Measurements from ENCODE around the gene CLCA2.

The CLCA2 gene

GRCh38 chr1:86453664-86454063 is 29.7 kb downstream of the CLCA2 start:
- no peak for DNase-seq (ENCODE audit: low read depth)
- TF ChIP-seq CTCF (IDR thresholded peaks at IDR 0.05; ENCODE audit: low read length, missing control alignments), result no peak
- no peak overlapping the region for H3K4me3 ChIP-seq (replicated peaks; ENCODE audit: low read depth, low read length)

- H3K4me3 ChIP-seq (replicated peaks; ENCODE audit: low read depth, low read length), result no peak overlapping the region
- TF ChIP-seq CTCF (IDR thresholded peaks at IDR 0.05; ENCODE audit: low read length, missing control alignments), result no peak
- DNase-seq (ENCODE audit: low read depth), result no peak
Observed at GRCh38 chr1:86455073-86455472, 31.1 kb downstream of the CLCA2 start.

- no peak overlapping the region for H3K4me3 ChIP-seq (replicated peaks; ENCODE audit: low read depth, low read length)
- DNase-seq (ENCODE audit: low read depth), result no peak
- TF ChIP-seq CTCF (IDR thresholded peaks at IDR 0.05; ENCODE audit: low read length, missing control alignments), result no peak
Observed at GRCh38 chr1:86460998-86461397, 37.0 kb downstream of the CLCA2 start.

GRCh38 chr1:86461482-86461881 is 37.5 kb downstream of the CLCA2 start:
- no peak for TF ChIP-seq CTCF (IDR thresholded peaks at IDR 0.05; ENCODE audit: low read length, missing control alignments)
- H3K4me3 ChIP-seq (replicated peaks; ENCODE audit: low read depth, low read length), result no peak overlapping the region
- no peak for DNase-seq (ENCODE audit: low read depth)

GRCh38 chr1:86464819-86465218 is 40.8 kb downstream of the CLCA2 start:
- H3K4me3 ChIP-seq (replicated peaks; ENCODE audit: low read depth, low read length), result no peak overlapping the region
- no peak for DNase-seq (ENCODE audit: low read depth)
- no peak for TF ChIP-seq CTCF (IDR thresholded peaks at IDR 0.05; ENCODE audit: low read length, missing control alignments)

DNA sequence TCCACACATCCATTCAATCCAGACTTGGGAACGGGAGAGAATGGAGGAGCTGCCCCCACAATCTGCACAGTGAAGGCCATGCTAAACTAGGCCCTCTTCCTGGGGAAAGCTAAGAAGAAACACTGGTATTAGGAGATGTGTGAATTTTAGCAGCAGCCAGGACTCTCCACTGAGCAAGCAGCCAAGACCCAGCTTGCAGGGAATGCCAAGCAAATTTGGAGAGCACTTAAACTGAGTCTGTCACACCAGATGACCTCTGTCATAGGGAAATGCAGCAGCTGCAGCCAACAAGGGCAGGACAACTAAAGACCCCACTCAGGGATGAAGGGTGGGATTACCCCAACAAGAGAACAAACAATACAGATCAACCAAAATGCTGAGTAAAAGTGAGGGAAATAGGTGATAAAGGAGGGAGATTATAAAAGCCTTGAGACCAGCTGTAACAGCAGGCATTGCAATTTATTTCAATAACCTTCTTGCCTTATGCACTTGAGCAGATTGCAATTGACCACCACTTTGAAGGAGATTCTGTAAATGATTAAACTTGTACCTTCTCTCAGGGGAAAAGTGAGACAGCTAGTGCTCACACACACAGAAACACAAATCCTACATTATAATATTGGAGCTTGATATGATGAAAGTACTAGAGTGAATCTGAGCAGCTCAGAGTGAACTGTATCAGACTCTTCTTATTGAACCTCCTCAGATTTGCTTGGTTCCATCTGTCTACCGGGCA is 42.3 kb downstream of the CLCA2 start:
- no peak for TF ChIP-seq CTCF (IDR thresholded peaks at IDR 0.05; ENCODE audit: low read length, missing control alignments)
- no peak for DNase-seq (ENCODE audit: low read depth)
- H3K4me3 ChIP-seq (replicated peaks; ENCODE audit: low read depth, low read length), result no peak overlapping the region

- no peak for TF ChIP-seq CTCF (IDR thresholded peaks at IDR 0.05; ENCODE audit: low read length, missing control alignments)
- no peak overlapping the region for H3K4me3 ChIP-seq (replicated peaks; ENCODE audit: low read depth, low read length)
- peak; percentile 20 for DNase-seq (ENCODE audit: low read depth)
Observed at GRCh38 chr1:86466986-86467385, 43.0 kb downstream of the CLCA2 start.

All from fibroblast of pulmonary artery (primary cell).